Stimulated activated CD4-positive, alpha-beta T cell treated with anti-CD3 and anti-CD28 coated beads, Interleukin-2, amount 100 ng/mL, for 48 hours (primary cell): ENCODE measurements around the gene DLG1.
A peak's percentile ranks its signal among the peaks of the same experiment; 100 is the strongest.
"Not testable (repeated sequence)": the region's sequence is repeated elsewhere in the genome, so short reads cannot be mapped to it uniquely, and the experiment has no call there.

Experiments used
- DNase-seq, 2 donors: peaks; one replicate each; pipeline ENCODE4 v3.0.0-alpha.2; 2020

The DLG1 gene

DNA sequence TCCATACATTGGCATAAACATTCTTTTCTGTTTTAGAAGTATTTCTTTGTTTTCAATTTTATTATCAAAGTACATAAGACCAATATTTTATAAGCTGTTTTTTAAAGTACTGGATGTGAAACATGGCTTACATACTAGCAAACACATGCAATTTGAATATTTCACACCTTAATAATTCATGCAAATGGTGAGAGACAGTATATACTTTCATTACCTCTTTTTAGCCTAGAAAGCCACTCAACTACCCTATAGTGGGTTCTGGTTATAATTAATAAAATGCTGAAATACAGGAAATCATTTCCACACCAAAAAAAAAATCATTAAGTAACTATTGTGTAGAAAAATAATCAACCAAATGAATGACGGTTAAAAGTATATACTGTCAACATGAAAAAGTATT, 230.3 kb downstream of the DLG1 start:
- DNase-seq, result no peak

DNA sequence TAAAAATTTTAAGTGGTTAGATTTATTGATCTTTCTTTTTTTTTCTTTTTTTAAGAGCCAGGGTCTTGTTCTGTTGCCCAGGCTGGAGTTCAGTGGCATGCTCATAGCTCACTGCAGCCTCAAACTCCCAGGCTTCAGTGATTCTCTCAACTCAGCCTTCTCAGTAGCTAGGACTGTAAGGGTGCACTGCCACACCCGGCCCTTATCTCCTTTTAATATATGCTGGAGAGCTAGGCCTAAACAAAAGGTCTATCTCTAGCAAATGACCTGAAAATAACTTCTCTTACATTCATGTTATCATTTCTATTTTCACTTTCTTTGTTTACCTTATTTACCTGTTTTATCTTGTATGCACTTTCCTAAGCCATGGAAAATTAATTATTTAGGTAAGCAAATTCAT, 233.6 kb downstream of the DLG1 start:
- DNase-seq, result no peak

DNA sequence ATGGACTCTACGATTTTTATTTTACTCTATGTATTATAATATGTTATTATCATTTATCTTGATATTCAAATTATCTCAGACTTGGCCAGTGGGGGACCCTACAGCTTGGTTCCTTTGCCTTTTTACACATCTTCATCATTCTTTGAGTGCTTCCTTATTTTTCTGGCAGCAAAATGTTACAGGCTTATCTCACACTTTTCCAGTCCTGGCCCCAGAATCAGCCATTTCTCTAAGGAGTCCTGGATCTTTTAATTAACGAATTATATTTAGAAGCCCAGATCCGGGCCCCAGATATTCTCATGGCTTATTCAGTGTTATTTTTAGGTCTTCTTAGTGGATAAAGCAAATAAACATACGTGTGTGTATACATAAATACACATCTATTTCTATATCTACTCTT, 236.0 kb downstream of the DLG1 start:
- DNase-seq, result no peak

GRCh38 chr3:197051637-197052036, 246.8 kb downstream of the DLG1 start:
- not testable (repeated sequence) for DNase-seq

GRCh38 chr3:197050511-197050910, 247.9 kb downstream of the DLG1 start:
- no peak for DNase-seq

GRCh38 chr3:197042539-197042938, 255.9 kb downstream of the DLG1 start:
- no peak for DNase-seq

GRCh38 chr3:197041875-197042488, 256.4 kb downstream of the DLG1 start:
- DNase-seq, result no peak

- no peak for DNase-seq
These were observed 257.8 kb downstream of the DLG1 start for GRCh38 chr3:197040658-197041057.

GRCh38 chr3:197038679-197039462, 259.5 kb downstream of the DLG1 start:
- no peak for DNase-seq

GRCh38 chr3:197035577-197035976, 262.8 kb downstream of the DLG1 start:
- DNase-seq, result no peak

GRCh38 chr3:197034778-197035177, 263.6 kb downstream of the DLG1 start:
- DNase-seq, result not testable (repeated sequence)

DNA sequence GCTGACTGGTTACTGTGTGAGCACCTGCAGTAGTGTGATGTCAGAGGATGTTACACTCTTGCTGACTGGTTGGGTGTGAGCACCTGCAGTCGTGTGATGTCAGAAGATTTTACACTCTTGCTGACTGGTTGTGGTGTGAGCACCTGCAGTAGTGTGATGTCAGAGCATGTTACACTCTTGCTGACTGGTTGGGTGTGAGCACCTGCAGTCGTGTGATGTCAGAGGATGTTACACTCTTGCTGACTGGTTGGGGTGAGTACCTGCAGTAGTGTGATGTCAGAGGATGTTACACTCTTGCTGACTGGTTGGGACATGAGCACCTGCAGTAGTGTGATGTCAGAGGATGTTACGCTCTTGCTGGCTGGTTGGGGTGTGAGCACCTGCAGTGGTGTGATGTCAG, 264.6 kb downstream of the DLG1 start:
- not testable (repeated sequence) for DNase-seq

GRCh38 chr3:197031315-197032285, 266.8 kb downstream of the DLG1 start:
- peak; percentile 28 to 43 for DNase-seq

- no peak for DNase-seq
These were observed 267.8 kb downstream of the DLG1 start for GRCh38 chr3:197030379-197031314.

GRCh38 chr3:197029511-197030167, 268.8 kb downstream of the DLG1 start, which contains the start of gene MELTF:
MELTF (minus strand) TSS chr3:197029817; CDS start chr3:197029702, 115 bp downstream.
- DNase-seq, result peak; percentile 76 to 86

DNA sequence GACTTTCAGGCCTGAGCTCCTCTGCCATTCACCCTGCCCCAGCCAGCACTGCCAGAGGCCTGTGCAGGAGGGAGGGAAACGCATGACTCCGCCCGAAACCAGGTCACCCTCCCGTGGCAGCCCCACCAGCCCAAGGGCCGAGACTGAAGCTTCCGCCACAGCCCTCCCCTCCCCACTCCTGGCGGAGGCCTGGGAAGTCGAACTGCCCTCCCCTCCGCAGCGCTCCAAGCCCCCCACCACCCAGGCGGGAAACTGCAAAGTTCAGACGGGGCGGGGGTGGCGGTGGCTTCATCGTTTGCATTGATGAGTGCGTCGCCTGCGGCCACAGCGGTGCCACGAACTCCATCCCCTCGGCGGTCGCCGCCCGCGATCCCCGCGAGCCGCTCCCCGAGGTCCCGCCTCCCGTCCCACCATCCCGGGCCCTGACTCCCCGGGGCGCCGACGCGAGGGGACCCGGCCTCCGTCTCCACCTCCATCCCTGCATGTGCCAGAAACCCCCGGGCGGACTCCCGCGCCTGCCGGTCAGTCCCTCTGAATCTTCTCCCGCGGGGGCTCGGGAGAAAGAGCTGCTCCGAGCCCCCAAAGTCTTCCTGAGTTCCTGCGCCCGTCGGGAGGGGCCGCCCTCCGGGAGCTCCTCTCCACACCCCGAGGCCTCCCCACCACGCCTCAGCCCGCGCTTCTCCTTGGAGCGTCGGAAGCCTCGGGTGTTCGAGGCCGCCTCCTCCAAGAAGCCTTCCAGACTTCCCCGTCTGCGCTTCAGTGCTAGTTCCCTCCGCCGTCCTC, 269.5 kb downstream of the DLG1 start:
- no peak for DNase-seq

- no peak for DNase-seq
These were observed 270.3 kb downstream of the DLG1 start for GRCh38 chr3:197027896-197028727.

DNA sequence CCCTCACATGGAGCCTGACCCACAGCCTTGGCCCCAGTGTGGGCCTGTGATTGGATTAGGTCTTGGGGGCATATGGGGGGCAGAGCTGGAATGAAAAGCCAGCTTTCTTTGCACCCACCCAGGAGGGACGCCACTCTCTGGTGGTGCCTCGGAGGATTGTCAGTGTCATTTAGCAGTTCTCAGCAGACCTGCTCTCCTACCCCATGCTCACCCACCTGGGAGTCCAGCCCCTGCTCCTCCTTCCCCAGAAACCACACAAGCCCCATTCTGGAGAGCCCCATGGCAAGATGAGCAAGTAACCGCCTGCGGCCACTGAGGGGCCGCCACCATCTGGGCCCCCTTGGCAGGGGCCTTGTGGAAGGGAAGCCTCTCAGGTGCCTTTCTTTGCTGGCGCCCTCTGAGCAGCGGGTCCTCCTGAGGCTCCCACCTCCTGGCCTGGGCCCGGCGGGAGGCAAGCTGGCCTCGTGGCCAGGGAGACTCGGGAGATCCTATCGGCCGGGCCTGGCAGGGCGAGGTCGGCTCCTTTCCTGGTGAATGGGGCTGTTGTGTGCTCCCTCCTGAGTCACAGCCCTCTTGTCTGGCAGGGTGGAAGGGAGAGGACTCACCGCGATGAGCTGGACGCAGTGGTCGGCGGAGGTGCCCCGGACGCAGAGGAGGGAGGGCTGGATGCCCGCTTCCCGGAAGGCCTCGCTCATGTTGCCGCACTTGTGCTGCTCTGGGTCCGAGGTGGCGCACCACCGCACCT, 271.1 kb downstream of the DLG1 start:
- DNase-seq, result no peak

GRCh38 chr3:197026481-197026866, 271.9 kb downstream of the DLG1 start:
- DNase-seq, result no peak
